Measurements from ENCODE around the gene SEC22C.

DNA sequence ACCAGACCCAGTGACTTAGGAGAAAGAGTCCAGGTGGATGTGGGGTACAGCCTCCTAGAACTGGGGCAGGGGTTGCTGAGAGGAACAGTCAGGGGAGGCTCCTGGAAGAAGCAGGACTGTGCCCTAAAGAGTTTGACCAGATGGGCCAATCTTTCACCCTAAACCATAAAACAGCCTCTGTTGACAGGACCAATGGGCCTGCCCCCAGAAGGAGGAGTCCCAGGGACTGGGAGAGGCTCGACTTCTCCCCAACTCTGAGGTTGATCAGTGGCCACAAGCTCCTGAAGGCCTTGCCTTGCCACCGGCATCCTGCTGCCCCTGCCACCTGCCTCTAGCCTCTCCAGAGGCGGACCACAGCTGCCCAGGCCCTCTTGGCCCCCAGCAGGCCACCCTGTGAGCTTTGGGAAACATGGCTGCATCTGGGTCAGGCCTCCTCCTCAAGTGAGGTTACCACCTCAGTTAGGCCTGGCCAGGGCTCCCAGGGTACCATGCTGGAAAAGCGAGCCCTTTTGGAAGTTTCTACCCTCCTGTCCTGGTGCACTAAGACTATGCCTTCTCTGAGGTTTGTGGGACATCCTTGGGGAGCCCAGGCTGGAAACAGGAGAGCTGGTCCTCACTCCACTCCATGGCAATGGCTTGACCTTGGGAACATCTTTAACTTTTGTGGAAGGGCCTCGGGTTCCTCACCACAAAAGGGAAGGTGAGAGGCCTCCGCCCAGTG lies 76.5 kb downstream of the SEC22C start:
- TF ChIP-seq, protein P1, sequence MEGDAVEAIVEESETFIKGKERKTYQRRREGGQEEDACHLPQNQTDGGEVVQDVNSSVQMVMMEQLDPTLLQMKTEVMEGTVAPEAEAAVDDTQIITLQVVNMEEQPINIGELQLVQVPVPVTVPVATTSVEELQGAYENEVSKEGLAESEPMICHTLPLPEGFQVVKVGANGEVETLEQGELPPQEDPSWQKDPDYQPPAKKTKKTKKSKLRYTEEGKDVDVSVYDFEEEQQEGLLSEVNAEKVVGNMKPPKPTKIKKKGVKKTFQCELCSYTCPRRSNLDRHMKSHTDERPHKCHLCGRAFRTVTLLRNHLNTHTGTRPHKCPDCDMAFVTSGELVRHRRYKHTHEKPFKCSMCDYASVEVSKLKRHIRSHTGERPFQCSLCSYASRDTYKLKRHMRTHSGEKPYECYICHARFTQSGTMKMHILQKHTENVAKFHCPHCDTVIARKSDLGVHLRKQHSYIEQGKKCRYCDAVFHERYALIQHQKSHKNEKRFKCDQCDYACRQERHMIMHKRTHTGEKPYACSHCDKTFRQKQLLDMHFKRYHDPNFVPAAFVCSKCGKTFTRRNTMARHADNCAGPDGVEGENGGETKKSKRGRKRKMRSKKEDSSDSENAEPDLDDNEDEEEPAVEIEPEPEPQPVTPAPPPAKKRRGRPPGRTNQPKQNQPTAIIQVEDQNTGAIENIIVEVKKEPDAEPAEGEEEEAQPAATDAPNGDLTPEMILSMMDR (IDR thresholded peaks at IDR 0.05; ENCODE audit: insufficient read depth, low read length, poor library complexity, severe bottlenecking) = no peak
- no peak for TF ChIP-seq EZH2phosphoT487 (conservative IDR thresholded peaks at IDR 0.05; ENCODE audit: low read length)
